ENCODE measurements around the gene SNAPC2. TPM values are rescaled to one million over a fixed set of nuclear protein-coding genes. Genes with fewer than 3 reads are reported as not detected.

Gene SNAPC2
- total RNA-seq, 1 donor from 2014 or later: 13.4 TPM

- DNase-seq (ENCODE audit: low read depth) (no peak), FAIRE-seq (no peak)
- Histone ChIP-seq H3K27me3 (ENCODE audit: control insufficient read depth, insufficient read depth, low read length) (no peaks in the 10 kb centered on the region), H3K36me3 (ENCODE audit: control insufficient read depth, insufficient read depth, low read length) (peaks cover 6% of the 10 kb centered on the region), H3K4me3 (ENCODE audit: low read depth, low read length) (peak overlapping the region; percentile 40)
- no peak for TF ChIP-seq CTCF (IDR thresholded peaks at IDR 0.05; ENCODE audit: insufficient read depth, low read length, severe bottlenecking)
These were observed 1.3 kb downstream of the SNAPC2 start for GRCh38 chr19:7921302-7921966.

GRCh38 chr19:7921967-7922835, 2.1 kb downstream of the SNAPC2 start:
- DNase-seq (ENCODE audit: low read depth) (no peak), FAIRE-seq (no peak)
- Histone ChIP-seq H3K27me3 (ENCODE audit: control insufficient read depth, insufficient read depth, low read length) (no peaks in the 10 kb centered on the region), H3K36me3 (ENCODE audit: control insufficient read depth, insufficient read depth, low read length) (peaks cover 10% of the 10 kb centered on the region), H3K4me3 (ENCODE audit: low read depth, low read length) (no peak overlapping the region)
- TF ChIP-seq CTCF (IDR thresholded peaks at IDR 0.05; ENCODE audit: insufficient read depth, low read length, severe bottlenecking): no peak

- Histone ChIP-seq H3K4me3 (ENCODE audit: low read depth, low read length) (no peak overlapping the region), H3K27me3 (ENCODE audit: control insufficient read depth, insufficient read depth, low read length) (no peaks in the 10 kb centered on the region), H3K36me3 (ENCODE audit: control insufficient read depth, insufficient read depth, low read length) (peaks cover 10% of the 10 kb centered on the region)
- DNase-seq (ENCODE audit: low read depth) (no peak), FAIRE-seq (no peak)
- TF ChIP-seq CTCF (IDR thresholded peaks at IDR 0.05; ENCODE audit: insufficient read depth, low read length, severe bottlenecking): no peak
These were observed 2.7 kb downstream of the SNAPC2 start for GRCh38 chr19:7922836-7923195.

- TF ChIP-seq CTCF (IDR thresholded peaks at IDR 0.05; ENCODE audit: insufficient read depth, low read length, severe bottlenecking): no peak
- FAIRE-seq: no peak
- DNase-seq (ENCODE audit: low read depth): no peak
- Histone ChIP-seq H3K27me3 (ENCODE audit: control insufficient read depth, insufficient read depth, low read length) (no peaks in the 10 kb centered on the region), H3K36me3 (ENCODE audit: control insufficient read depth, insufficient read depth, low read length) (peaks cover 10% of the 10 kb centered on the region), H3K4me3 (ENCODE audit: low read depth, low read length) (no peak overlapping the region)
These were observed 3.4 kb downstream of the SNAPC2 start for GRCh38 chr19:7923295-7924191.

GRCh38 chr19:7924241-7924640, 4.1 kb downstream of the SNAPC2 start:
- FAIRE-seq (no peak), DNase-seq (ENCODE audit: low read depth) (no peak)
- H3K36me3 ChIP-seq (ENCODE audit: control insufficient read depth, insufficient read depth, low read length): peaks cover 10% of the 10 kb centered on the region
- H3K27me3 ChIP-seq (ENCODE audit: control insufficient read depth, insufficient read depth, low read length): no peaks in the 10 kb centered on the region
- no peak overlapping the region for H3K4me3 ChIP-seq (ENCODE audit: low read depth, low read length)
- TF ChIP-seq CTCF (IDR thresholded peaks at IDR 0.05; ENCODE audit: insufficient read depth, low read length, severe bottlenecking): no peak

All from bronchial epithelial cell (primary cell).